HepG2 (cell line): ENCODE measurements around the gene DSCAML1. TPM values are rescaled to one million over a fixed set of nuclear protein-coding genes. Genes with fewer than 3 reads are reported as not detected.

Source experiments
- ATAC-seq: fragments of 200-7000 bp; cut with Tn5 transposase; 3 replicates; pipeline ENCODE4 v1.9.1; 2020; ENCODE audit warnings: mild to moderate bottlenecking, moderate library complexity
- BruUV-seq: library from RNA; stranded (reverse); fragments of 400-500 nt; replicated peaks from 2 replicates; lab custom pipeline; 2021; lab: Mats Ljungman, UMichigan
- CTCF ChIA-PET: fragments of 300-600 bp; formaldehyde crosslinking; extraction: SDS; loops from one replicate; lab custom pipeline; 2021; ENCODE audit warnings: low total read pairs, inconsistent platforms, low intra/inter-chr PET ratio; lab: Yijun Ruan, JAX
- POLR2A ChIA-PET: fragments of 350-600 bp; sonication (Branson Sonifier 250); formaldehyde crosslinking; loops from one replicate; lab custom pipeline; 2020; ENCODE audit warnings: antibody characterized with exemption, inconsistent platforms; lab: Yijun Ruan, JAX
- DNase-seq: peaks from one replicate; pipeline ENCODE4 v3.0.0-alpha.2; 2015; ENCODE audit warnings: low spot score
- FAIRE-seq: peaks from 3 replicates; lab custom pipeline; 2011; peaks lifted over from hg19 to GRCh38; lab: Jason Lieb, UNC
- H2AFZ ChIP-seq: one replicate; pipeline ENCODE4 v1.6.1; 2011; ENCODE audit warnings: low read length, inconsistent platforms
- H3K27ac ChIP-seq: fragments of 300-600 bp; 3 replicates; pipeline ENCODE4 v1.8.0; 2011; ENCODE audit warnings: mixed run types, mild to moderate bottlenecking, mixed read lengths, low read length, inconsistent platforms; ENCODE audit not compliant: insufficient read depth; ENCODE audit errors: extremely low read length
- H3K27me3 ChIP-seq, 2 experiments: fragments of 200-600 bp in 1 of 2; 2 replicates in 1 of 2; 3 replicates in 1 of 2; pipeline versions ENCODE4 v1.6.0 to v1.8.0; 2011; ENCODE audit warnings: low read length in 2 of 2, mild to moderate bottlenecking in 2 of 2, moderate library complexity in 2 of 2, inconsistent platforms in 1 of 2; ENCODE audit not compliant: insufficient read depth in 2 of 2, control insufficient read depth in 1 of 2
- H3K36me3 ChIP-seq, 2 experiments: fragments of 200-600 bp in 1 of 2; replicated peaks in 1 of 2; 2 replicates in 1 of 2; 3 replicates in 1 of 2; pipeline versions ENCODE4 v1.5.1 to v1.8.0; 2011; ENCODE audit warnings: low read length in 2 of 2, inconsistent platforms in 1 of 2; ENCODE audit not compliant: insufficient read depth in 2 of 2, control insufficient read depth in 1 of 2
- H3K4me1 ChIP-seq: 2 replicates; pipeline ENCODE4 v1.5.1; 2012; ENCODE audit warnings: low read length, inconsistent platforms; ENCODE audit not compliant: insufficient read depth
- H3K4me2 ChIP-seq: 2 replicates; pipeline ENCODE4 v1.6.0; 2011; ENCODE audit warnings: low read depth, low read length, inconsistent platforms
- H3K4me3 ChIP-seq, 3 experiments: fragments of 200-600 bp in 1 of 3; sonication (generic), shearing (Covaris generic) in 1 of 3; replicated peaks in 1 of 3; 2 replicates each; pipeline ENCODE4 v1.5.1; 2011 to 2016; ENCODE audit warnings: low read length in 3 of 3, inconsistent platforms in 2 of 3, low read depth in 2 of 3, mild to moderate bottlenecking in 2 of 3, control low read depth in 1 of 3, mixed read lengths in 1 of 3; ENCODE audit not compliant: insufficient read depth in 1 of 3
- H3K79me2 ChIP-seq: one replicate; pipeline ENCODE4 v1.6.1; 2011; ENCODE audit warnings: low read length, inconsistent platforms; ENCODE audit not compliant: insufficient read depth
- H3K9ac ChIP-seq: 2 replicates; pipeline ENCODE4 v1.6.0; 2011; ENCODE audit warnings: mild to moderate bottlenecking, low read depth, low read length, inconsistent platforms; ENCODE audit not compliant: insufficient read depth
- H3K9me3 ChIP-seq: 2 replicates; pipeline ENCODE4 v1.5.1; 2012; ENCODE audit warnings: mild to moderate bottlenecking, low read length
- H4K20me1 ChIP-seq: 2 replicates; pipeline ENCODE4 v1.6.0; 2011; ENCODE audit warnings: inconsistent platforms, mild to moderate bottlenecking, low read length, moderate library complexity; ENCODE audit not compliant: insufficient read depth
- AGO2 ChIP-seq: fragments of 200-400 bp; formaldehyde crosslinking; optimal IDR thresholded peaks from 2 replicates; pipeline ENCODE3; 2017; ENCODE audit warnings: mild to moderate bottlenecking, low read depth, low read length, moderate library complexity
- FOXK1 ChIP-seq: sonication (generic); formaldehyde crosslinking; IDR thresholded peaks from 2 replicates; pipeline ENCODE4 v1.4.0; 2020; ENCODE audit warnings: low read depth, missing genetic modification reagents, borderline replicate concordance
- HHEX ChIP-seq: IDR thresholded peaks from 2 replicates; pipeline ENCODE4 v1.6.1; 2016; ENCODE audit warnings: control low read depth
- MEIS1 ChIP-seq: sonication (generic); formaldehyde crosslinking; IDR thresholded peaks from 2 replicates; pipeline ENCODE4 v1.9.0; 2021; ENCODE audit warnings: mild to moderate bottlenecking, missing genetic modification reagents, moderate library complexity, borderline replicate concordance
- ZMYM3 ChIP-seq: sonication (generic); formaldehyde crosslinking; IDR thresholded peaks from 2 replicates; pipeline ENCODE4 v1.5.1; 2020; ENCODE audit warnings: mild to moderate bottlenecking, missing genetic modification reagents
- ZNF101 ChIP-seq: sonication (generic); formaldehyde crosslinking; IDR thresholded peaks from 2 replicates; pipeline ENCODE4 v1.4.0; 2020; ENCODE audit warnings: mild to moderate bottlenecking, low read depth, missing genetic modification reagents, borderline replicate concordance
- ZNF768 ChIP-seq: sonication (generic); formaldehyde crosslinking; IDR thresholded peaks from 2 replicates; pipeline ENCODE4 v1.4.0; 2020; ENCODE audit warnings: missing genetic modification reagents
- whole genome bisulfite sequencing: methylation state at CpG from one replicate; pipeline ENCODE4 v1.1.6; 2017; ENCODE audit warnings: low lambda C conversion rate; 5-methylcytosine and 5-hydroxymethylcytosine counted together
- in situ Hi-C: cut with HindIII; loops from 2 replicates; pipeline ENCODE4 v1.10.0; 2017; ENCODE audit warnings: low pct_unique_long_range_greater_than_20kb; ENCODE audit not compliant: extremely low pct_ligation_motif_present
- intact Hi-C: fragments of 100-400 bp; cut with micrococcal nuclease; formaldehyde crosslinking; loops from one replicate; pipeline ENCODE4 v1.10.0; 2022; ENCODE audit not compliant: unreplicated experiment
- polyA plus RNA-seq, 8 experiments: library from polyadenylated mRNA; depleted of rRNA in 3 of 8; stranded (reverse) in 7 of 8; unstranded in 1 of 8; fragments of >200 nt; fragmentation: Illumina TruSeq in 4 of 8; extraction: Trizol in 4 of 8; gene quantifications; 2 replicates each; pipeline versions ENCODE4 v1.2.1 to v1.2.3, GENCODE V29; 2011 to 2016; ENCODE audit warnings: low read depth in 4 of 8, missing spikeins in 1 of 8, mixed read lengths in 1 of 8; ENCODE audit not compliant: insufficient read depth in 1 of 8
- total RNA-seq, 5 experiments: library from RNA; depleted of rRNA; stranded (reverse); fragments of >200 nt; fragmentation: Illumina TruSeq; extraction: Trizol; gene quantifications; 2 replicates each; pipeline ENCODE4 v1.2.3, GENCODE V29; 2016; ENCODE audit warnings: low read depth in 1 of 5
- TF ChIP-seq, protein P1 (sequence below), 2 experiments: sonication (generic) in 1 of 2; formaldehyde crosslinking in 1 of 2; IDR thresholded peaks; 2 replicates each; pipeline versions ENCODE4 v1.4.0 to v1.6.1; 2016 to 2020; ENCODE audit warnings: borderline replicate concordance in 1 of 2, low read depth in 1 of 2, mild to moderate bottlenecking in 1 of 2, missing genetic modification reagents in 1 of 2

Gene DSCAML1
- total and polyA plus RNA-seq, 2 of the 13 experiments (the other 11 are each of a cell fraction or from before 2014, with no cell fraction given): 0.29 to 0.40 TPM

DNA sequence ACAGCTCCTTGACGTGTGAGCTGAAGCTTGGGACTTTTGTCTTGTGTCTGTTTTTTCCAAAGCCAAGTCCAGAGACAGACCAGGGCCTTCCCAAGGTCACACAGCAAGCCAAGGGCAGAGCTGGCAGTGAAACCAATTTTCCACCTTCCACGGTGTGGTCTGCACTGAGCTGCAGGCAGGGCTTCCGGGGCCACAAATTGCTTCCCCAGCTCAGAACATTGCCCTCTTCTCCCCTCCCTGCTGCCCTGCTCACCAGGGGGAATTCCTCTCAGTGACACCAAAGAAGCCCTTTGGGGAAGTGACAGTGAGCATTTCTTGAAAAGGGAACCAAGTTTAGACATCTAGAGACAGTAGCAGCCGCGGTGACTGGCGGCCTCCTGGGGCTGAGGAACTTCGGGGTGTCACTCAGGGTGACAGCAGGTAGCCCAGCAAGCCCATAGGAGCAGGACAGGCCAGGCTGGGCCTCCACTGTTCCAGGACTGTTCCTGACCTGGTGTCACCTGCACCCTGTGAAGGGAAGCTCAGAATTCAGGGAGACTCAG is 18.3 kb upstream of the DSCAML1 start:
- intact Hi-C loops: no loop called here
- peak overlapping the region; percentile 90 for H3K4me2 ChIP-seq
- no peak for TF ChIP-seq MEIS1 (CRISPR knock-in tag)
- TF ChIP-seq ZMYM3 (CRISPR knock-in tag): 0 out of 2 replicates have a peak, but pooled peaks have one; percentile 45
- TF ChIP-seq ZNF101 (CRISPR knock-in tag): no peak
- TF ChIP-seq ZNF768 (CRISPR knock-in tag): peak; percentile 96
- TF ChIP-seq AGO2: peak; percentile 42
- no peak for TF ChIP-seq FOXK1
- TF ChIP-seq, protein P1, sequence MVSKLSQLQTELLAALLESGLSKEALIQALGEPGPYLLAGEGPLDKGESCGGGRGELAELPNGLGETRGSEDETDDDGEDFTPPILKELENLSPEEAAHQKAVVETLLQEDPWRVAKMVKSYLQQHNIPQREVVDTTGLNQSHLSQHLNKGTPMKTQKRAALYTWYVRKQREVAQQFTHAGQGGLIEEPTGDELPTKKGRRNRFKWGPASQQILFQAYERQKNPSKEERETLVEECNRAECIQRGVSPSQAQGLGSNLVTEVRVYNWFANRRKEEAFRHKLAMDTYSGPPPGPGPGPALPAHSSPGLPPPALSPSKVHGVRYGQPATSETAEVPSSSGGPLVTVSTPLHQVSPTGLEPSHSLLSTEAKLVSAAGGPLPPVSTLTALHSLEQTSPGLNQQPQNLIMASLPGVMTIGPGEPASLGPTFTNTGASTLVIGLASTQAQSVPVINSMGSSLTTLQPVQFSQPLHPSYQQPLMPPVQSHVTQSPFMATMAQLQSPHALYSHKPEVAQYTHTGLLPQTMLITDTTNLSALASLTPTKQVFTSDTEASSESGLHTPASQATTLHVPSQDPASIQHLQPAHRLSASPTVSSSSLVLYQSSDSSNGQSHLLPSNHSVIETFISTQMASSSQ (IDR thresholded peaks at IDR 0.05; ENCODE audit: low read depth): no peak
- TF ChIP-seq, protein P1 (CRISPR knock-in tag; IDR thresholded peaks at IDR 0.05; ENCODE audit: borderline replicate concordance): 0 out of 2 replicates have a peak, but pooled peaks have one; percentile 3
- TF ChIP-seq HHEX (CRISPR knock-in tag): no peak
- DNase-seq (no peak), FAIRE-seq (no peak), ATAC-seq (0 out of 3 replicates have a peak, but pooled peaks have one; percentile 4)
- H3K79me2 ChIP-seq: no peaks in the 10 kb centered on the region
- 0% methylated on average over 1 of the region's 7 CpGs for WGBS
- peak overlapping the region; percentile 34 for H3K9ac ChIP-seq
- H3K9me3 ChIP-seq: no peaks in the 10 kb centered on the region
- peaks cover 60% of the 10 kb centered on the region for H3K4me1 ChIP-seq
- H3K27me3 ChIP-seq: peaks cover 0 to 5% of the 10 kb centered on the region in 2 experiments; a peak in 1 of 5 replicates
- in situ Hi-C loops: no loop called here
- H3K27ac ChIP-seq: no peak overlapping the region
- CTCF ChIA-PET: no interaction called here
- H4K20me1 ChIP-seq: peaks cover 3% of the 10 kb centered on the region; the same call in 1 of the 2 replicates
- no peaks in the 10 kb centered on the region for H3K36me3 ChIP-seq
- no TSS peak for BruUV-seq
- POLR2A ChIA-PET: interaction anchor here (0.7 to 2.2 kb wide), 3 partner anchors 9 to 389 kb away, joined by 3 to 10 read pairs (median 3); partner anchors contain the start of gene FXYD2
- no peak overlapping the region for H2AFZ ChIP-seq
- H3K4me3 ChIP-seq: peak overlapping the region in 1 of 3 experiments; percentile 61; a peak in 3 of 6 replicates
